Activated CD4-positive, CD25-positive, alpha-beta regulatory T cell treated with anti-CD3 and anti-CD28 coated beads, Interleukin-2, amount 50 U/mL, for 16 hours (primary cell): Measurements from ENCODE around the gene TAS2R46.
"Not testable (repeated sequence)": the region's sequence is repeated elsewhere in the genome, so short reads cannot be mapped to it uniquely, and the experiment has no call there.

Source experiments
- DNase-seq: peaks from one replicate; pipeline ENCODE4 v3.0.0-alpha.2; 2020; ENCODE audit warnings: low read depth, low spot score

TAS2R46 gene, protein sequence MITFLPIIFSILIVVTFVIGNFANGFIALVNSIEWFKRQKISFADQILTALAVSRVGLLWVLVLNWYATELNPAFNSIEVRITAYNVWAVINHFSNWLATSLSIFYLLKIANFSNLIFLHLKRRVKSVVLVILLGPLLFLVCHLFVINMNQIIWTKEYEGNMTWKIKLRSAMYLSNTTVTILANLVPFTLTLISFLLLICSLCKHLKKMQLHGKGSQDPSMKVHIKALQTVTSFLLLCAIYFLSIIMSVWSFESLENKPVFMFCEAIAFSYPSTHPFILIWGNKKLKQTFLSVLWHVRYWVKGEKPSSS

DNA sequence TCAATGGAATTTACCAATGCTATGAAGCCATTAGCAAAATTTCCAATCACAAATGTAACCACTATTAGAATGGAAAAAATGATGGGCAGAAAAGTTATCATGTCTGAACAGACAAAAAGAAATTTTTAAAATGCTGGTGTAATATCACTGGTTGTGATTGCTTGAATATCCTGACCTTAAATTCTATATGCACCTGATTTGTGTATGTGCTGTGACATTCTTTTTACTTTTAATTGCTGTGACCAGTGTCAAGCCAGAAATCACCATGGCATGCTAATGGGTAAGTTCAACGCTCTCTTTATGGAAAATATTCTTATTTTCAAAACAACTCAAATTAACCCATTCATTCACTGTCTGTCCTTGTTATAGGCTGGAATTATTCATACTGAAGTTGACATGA, at the start of gene TAS2R46:
TSS of gene TAS2R46 (minus strand) at position 101 of the 400 bp plus-strand sequence. CDS start at position 101, 0 bp downstream.
- DNase-seq: not testable (repeated sequence)

DNA sequence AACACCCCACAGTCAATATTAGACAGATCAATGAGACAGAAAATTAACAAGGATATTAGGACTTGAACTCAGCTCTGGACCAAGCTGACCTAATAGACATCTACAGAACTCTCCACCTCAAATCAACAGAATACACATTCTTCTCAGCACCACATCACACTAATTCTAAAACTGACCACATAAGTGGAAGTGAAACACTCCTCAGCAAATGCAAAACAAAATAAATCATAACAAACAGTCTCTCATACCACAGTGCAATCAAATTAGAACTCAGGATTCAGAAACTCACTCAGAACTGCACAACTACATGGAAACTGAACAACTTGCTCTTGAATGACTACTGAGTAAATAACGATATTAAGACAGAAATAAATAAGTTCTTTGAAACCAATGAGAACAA, 49.1 kb upstream of the TAS2R46 start:
- not testable (repeated sequence) for DNase-seq

DNA sequence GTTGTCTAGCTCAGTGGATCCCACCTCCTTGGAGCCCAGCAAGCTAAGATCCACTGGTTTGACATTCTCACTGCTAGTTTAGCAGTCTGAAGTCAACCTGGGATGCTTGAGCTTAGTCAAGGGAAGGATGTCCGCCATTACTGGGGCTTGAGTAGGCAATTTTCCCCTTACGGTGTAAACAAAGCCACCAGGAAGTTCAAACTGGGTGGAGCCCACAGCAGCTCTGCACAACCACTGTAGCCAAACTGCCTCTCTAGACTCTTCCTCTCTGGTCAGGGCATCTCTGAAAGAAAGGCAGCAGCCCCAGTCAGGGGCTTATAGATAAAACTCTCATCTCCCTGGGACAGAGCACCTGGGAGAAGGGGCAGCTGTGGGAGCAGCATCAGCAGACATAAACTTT, 46.8 kb upstream of the TAS2R46 start:
- no peak for DNase-seq

DNA sequence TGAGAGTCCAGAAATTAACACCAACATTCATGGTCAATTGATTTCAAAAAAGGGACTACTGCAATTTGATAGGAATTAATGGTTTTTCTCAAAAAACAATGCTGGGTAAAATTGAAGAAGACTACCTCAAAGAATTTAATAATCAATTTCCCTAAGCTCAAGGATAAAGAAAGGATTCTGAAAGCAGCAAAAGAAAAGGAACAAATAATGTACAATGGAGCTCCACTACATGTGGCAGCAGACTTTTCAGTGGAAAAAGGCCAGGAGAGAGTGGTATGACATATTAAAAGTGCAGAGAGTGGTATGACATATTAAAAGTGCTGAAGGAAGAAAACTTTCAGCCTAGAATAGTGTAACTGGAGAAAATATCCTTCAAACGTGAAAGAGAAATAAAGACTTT, 45.6 kb upstream of the TAS2R46 start:
- DNase-seq: no peak

DNA sequence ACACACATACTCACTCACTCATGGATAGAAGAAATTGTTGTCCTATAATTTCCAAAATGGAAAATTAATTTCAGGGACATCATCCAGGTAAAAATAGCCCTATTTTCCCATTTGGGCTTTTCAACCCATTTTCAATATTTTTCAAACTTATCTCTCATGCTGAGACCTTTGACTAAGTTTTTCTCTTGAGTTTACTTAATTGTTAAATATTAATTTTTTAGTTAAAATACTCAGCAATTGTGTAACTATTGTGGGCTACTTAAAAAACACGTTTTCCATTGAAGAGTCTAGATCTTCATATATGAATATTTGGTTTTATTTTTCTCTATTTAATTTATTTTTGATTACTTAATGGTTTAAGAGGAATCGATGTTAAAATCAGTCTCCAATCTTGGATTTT, 44.2 kb upstream of the TAS2R46 start:
- no peak for DNase-seq

DNA sequence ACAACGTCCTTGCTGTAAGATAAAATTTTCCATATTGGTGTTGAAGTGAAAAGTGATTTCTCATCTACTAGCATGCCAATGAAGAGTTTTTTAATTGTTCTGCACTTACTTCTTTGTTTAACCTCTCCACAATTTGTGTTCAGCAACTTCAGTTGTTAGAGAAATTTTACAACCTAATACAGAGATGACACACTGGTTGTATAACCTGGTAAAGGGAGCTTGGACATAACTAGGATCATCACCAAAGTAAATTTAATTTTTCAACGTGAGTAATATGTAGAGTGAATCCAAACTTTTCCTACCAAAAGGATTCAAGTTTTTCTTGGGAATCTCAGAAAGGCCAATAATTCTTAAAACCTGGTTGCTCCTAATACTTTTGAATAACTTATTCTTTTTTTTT, 43.5 kb upstream of the TAS2R46 start:
- DNase-seq: no peak

DNA sequence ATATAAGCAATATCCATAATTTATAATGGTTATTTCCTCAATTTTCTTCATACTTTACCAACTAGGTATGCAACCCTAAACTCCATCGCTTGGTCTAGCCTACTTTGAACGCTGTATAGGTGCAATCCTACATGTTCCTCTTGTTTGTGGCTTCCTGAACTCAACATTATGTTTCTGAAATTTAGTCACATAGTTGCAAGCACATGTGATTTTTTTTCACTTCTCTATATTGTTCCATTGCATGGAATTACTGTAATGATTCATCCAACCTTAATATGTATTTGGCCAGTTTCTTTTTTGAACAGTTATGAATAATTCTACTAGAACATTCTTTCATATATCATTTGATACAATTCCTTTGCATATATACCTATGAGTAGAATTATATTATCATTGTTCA, 32.8 kb upstream of the TAS2R46 start:
- not testable (repeated sequence) for DNase-seq

DNA sequence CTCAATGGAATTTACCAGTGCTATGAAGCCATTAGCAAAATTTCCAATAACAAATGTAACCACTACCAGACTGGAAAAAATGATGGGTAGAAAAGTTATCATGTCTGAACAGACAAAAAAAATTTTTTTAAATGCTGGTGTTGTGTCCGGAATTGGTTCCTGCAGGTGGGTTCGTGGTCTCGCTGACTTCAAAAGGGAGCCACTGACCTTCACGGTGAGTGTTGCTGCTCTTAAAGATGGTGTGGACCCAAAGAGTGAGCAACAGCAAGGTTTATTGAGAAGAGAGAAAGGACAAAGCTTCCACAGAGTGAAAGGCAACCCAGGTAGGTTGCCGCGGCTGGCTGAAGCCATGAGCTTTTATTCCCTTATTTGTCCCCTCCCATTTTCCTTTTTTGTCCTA, 30.0 kb upstream of the TAS2R46 start, which contains the start of gene TAS2R43:
TSS of gene TAS2R43 (minus strand) at position 186 of the 400 bp plus-strand sequence. CDS start at position 102, 84 bp downstream.
- no peak for DNase-seq

DNA sequence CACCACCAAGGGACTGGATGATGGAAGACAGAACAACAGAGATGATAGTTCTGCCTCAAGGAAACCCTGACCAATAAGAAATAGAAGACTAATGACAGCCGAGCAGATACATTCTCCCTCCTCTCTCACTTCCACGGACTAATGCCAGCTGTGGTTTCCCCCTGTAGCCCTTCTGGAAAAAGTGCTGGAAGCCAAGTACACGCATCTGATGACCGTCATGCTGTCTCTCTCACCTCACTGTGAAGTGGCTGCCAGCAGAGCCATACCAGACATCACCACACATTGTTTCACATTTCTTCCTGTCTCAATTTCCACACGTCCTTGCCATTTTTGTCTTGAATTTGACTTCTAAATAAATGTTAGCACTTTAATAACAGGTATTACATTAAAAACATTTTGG, 27.2 kb upstream of the TAS2R46 start:
- no peak for DNase-seq

DNA sequence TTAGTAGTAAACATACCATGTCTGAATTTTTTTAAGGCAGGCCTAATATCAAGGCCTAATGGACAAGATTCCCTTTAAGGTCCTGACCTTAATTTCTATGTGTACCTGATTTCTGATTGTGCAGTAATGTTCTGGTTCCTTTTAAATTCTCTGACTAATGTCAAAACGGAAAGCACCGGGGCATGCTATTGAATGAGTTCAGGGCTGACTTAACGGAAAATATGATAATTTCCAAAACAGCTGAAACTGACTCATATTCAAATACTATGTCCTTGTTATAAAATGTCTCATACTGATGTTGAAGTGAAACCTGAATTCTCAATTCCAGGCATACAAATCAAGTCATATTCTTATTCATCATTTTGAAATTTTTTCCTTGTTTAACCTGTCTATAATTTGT, 23.3 kb upstream of the TAS2R46 start:
- DNase-seq: no peak

DNA sequence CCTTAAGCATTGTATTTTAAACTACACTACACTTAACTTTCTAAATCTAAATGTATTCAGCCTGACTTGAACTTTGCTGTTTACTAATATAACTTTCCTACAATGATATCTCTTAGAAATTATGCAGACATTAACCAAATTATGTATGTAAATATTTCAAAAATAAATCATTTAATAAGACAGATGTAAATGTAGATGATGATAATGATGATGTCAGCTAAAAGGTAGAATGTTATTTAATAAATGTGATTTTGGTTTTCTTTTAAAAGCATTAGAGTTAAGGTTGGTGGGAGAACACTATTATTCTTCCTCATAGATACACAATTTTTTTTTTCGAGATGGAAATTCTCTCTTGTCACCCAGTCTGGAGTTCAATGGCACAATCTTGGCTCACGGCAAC, 19.9 kb upstream of the TAS2R46 start:
- no peak for DNase-seq

DNA sequence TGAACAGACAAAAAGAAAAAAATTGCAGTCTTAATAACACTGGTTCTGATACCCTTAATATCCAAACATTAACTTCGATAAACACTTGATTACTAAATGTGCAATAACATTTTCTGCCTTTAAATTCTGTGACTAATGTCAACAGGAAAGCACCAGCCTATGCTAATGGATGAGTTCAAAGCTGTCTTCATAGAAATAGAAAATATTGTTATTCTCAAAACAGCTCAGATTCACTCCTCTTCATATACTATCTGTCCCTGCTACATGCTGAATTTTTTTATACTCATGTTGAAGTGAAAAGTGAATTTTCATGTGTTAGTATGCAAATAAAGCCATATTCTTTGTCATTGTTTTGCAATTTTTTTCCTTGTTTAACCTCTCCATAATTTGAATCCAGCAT, 16.2 kb upstream of the TAS2R46 start:
- no peak for DNase-seq

DNA sequence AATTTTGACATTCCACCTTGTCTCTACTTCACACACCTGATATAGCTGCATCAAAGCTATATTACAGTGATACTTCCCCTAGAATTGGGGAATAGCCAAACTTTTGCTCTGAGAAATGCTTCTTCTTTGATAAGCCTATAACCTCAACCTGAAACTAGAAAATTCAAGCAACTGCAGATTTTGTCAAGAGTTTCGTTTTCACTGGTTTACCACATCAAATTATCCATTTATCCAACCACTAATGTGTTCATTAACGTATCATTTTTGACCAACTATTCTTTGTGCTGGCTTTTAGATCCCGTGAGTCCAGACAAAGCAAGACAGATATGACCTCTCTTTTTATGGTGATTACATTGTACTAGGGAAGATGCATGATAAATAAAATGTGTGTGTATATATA, 13.5 kb upstream of the TAS2R46 start:
- no peak for DNase-seq

DNA sequence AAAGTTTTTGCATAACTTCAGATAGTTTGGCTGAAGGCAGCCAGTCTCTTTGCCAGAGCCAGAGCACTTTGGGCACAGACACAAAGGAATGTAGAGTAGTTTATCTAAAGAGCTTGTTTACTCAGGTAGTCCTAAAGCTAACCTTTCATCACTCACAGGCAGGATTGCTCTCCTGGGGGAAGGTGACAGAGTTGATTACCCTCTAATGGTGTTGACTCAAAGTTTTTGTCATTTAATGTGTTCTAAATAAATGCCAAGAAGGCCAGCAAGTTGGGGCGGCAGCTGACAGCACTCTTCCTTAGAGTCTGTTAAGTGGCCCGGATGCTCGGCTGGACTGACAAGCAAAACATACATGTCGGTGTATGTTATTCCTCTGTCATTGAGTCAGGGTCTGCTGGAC, 9.3 kb upstream of the TAS2R46 start:
- no peak for DNase-seq

DNA sequence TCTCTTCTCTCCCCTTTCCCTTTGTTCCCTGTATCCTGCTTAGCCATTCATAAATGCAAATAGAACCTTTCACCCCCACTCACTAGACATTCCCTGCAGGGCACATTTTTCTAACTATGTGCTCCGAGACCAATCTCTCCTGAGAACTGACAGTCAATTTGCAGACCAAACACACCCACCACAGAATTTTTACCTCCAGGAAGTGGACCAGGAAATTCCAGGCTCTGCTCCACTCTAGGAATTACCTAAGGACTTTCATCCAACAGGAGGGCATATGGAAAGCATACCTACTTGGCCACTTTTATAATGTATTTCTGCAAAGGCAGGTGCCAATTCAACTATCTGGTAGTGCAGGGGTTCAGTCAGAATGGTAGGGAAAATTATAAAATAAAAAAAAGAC, 8.9 kb upstream of the TAS2R46 start:
- no peak for DNase-seq

DNA sequence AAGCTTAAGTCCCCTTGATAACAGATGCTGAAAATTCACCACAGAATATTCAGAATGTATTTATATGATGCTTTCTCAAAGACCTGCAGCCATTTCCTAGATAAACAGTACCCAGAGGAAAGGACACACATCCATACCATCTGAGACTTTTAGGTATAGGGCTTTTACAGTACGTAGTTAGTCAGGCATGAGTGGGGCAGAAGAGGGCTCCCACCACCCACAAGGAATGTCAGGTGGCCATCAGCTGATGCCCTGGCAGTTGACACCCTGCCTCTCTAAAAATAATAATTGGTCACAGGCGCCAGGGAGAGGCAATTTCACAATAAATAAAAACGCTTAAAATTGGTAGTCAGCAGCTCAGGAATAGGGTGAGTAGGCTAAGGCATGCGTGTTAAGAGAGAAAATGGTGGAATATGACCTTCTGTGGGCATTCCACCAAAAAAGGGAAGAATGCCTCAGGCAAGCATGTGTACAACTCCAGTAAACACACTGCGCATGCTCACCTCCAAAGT, 7.8 kb upstream of the TAS2R46 start:
- DNase-seq: no peak

DNA sequence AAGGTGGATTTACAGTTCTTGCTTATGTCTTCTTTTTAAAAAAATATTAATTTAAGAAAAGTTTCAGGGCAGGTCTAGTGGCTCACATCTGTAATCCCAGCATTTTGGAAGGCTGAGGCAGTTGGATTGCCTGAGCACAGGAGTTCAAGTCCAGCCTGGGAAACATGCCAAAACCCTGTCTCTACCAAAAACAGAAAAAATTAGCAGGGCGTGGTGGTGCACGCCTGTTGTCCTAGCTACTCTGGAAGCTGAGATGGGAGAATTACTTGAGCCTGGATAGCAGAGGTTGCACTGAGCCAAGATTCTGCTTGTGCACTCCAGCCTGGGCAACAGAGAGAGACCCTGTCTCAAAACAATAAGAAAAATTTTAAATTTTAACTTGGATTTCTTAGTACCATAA, 5.4 kb upstream of the TAS2R46 start:
- no peak for DNase-seq

DNA sequence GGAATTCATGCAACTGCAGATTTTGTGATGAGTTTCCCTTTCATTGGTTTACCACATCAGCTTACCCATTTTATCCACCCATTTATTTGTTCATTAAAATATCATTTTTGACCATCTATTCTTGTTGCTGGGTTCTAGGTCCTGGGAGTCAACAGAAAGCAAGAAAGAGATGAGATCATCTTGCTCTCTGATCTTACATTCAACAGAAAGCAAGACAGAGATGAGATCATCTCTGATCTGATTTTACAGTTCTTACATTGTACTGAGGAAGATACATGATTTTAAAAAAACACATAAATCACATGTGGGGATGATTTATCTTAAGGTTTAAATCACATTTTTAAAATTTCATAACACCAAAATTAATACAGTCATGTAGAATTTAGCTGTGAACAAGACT, 2.3 kb downstream of the TAS2R46 start:
- no peak for DNase-seq

DNA sequence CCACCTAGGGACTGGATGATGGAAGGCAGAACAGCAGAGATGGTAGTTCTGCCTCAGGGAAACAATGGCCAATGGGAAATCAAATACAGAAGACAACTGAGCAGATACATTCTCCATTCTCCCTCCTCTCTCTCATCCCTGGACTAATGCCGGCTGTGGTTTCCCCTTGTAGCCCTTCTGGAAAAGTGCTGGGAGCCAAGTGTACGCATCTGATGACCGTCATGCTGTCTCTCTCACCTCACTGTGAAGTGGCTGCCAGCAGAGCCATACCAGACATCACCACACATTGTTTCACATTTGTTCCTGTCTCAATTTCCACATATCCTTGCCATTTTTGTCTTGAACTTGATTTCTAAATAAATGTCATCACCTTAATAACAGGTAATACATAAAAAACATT, 3.1 kb downstream of the TAS2R46 start:
- DNase-seq: no peak

DNA sequence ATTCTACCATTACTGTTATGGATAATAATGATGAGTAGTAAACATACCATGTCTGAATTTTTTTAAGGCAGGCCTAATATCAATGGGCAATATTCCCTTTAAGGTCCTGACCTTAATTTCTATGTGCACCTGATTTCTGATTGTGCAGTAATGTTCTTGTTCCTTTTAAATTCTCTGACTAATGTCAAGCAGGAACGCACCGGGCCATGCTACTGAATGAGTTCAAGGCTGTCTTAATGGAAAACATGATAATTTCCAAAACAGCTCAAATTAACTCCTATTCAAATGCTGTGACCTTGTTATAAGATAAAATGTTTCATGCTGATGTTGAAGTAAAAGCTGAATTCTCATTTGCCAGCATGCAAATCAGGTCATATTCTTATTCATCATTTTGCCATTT, 6.8 kb downstream of the TAS2R46 start:
- DNase-seq: no peak

DNA sequence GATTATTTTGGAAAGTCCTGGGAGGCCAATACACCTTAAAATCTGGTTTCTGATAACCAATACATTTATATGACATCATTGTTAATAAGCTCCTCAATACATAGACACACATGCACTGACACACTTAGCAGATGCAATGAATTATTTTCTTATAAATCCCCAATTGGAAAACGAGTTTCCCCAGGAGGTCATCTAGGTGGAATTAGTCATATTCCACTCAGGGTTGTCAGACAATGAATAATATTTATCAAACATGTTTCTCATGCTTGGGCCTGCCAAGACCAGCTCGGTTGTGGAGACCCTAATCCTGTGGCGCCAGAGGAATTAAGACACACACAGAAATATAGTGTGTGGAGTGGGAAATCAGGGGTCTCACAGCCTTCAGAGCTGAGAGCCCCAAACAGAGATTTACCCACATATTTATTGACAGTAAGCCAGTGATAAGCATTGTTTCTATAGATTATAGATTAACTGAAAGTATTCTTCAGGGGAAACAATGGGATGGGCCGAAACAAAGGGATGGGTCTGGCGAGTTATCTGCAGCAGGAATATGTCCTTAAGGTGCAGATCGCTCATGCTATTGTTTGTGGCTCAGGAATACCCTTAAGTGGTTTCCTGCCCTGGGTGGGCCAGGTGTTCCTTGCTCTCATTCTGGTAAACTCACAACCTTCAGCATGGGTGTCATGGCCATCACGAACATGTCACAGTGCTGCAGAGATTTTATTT, 12.1 kb downstream of the TAS2R46 start:
- not testable (repeated sequence) for DNase-seq

DNA sequence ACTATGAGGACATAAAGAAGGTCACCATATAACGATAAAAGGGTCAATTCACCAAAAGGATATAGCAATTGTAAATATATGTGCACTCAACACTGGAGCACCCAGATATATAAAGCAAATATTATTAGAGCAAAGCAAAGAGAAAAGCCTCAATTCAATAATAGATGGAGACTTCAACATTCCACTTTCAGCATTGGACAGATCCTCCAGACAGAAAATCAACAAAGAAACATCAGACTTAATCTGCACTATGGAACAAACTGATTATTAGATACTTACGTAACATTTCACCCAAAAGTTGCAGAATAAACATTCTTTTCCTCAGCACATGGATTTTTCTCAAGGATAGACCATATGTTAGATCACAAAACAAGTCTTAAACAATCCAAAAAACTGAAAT, 20.7 kb downstream of the TAS2R46 start:
- DNase-seq: not testable (repeated sequence)

DNA sequence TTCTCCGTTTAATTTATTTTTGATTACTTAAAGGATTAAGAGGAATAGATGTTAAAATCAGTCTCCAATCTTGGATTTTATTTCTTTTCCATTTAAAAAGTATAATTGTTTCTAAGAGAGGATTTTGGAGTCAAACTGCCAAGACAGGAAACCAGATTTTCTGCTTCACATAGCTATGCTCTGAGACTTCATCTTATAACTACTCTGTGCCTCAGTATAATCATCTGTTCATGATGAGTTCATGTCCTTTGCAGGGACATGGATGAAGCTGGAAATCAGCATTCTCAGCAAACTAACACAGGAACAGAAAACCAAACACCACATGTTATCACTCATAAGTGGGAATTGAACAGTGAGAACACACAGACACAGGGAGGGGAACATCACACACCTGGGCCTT, 21.9 kb downstream of the TAS2R46 start:
- DNase-seq: no peak
